B cell (primary cell): ENCODE results near the gene ATP8A1. TPM values are rescaled to one million over a fixed set of nuclear protein-coding genes. Genes with fewer than 3 reads are reported as not detected.
A peak's percentile ranks its signal among the peaks of the same experiment; 100 is the strongest.

Experiments used
- ATAC-seq: fragments of 200-7000 bp; cut with Tn5 transposase; one replicate; pipeline ENCODE4 v1.10.0; 2021; ENCODE audit warnings: low read depth, mild to moderate bottlenecking, moderate number of reproducible peaks, moderate library complexity
- CTCF ChIA-PET: fragments of 350-600 bp; sonication (Branson Sonifier 250); formaldehyde crosslinking; loops from one replicate; lab custom pipeline; 2021; ENCODE audit warnings: antibody characterized with exemption, inconsistent platforms; lab: Charles Lee
- POLR2A ChIA-PET: fragments of 350-600 bp; sonication (Branson Sonifier 250); formaldehyde crosslinking; loops from one replicate; lab custom pipeline; 2021; ENCODE audit warnings: antibody characterized with exemption; lab: Charles Lee
- DNase-seq: peaks from one replicate; pipeline ENCODE4 v3.0.0; 2013
- H2AFZ ChIP-seq: 2 replicates; pipeline ENCODE4 v1.6.1; 2012; ENCODE audit warnings: mild to moderate bottlenecking, low read depth, low read length; ENCODE audit not compliant: insufficient read depth, poor library complexity, severe bottlenecking
- H3K27ac ChIP-seq, 2 donors: 1 replicate in 1 of 2; 2 replicates in 1 of 2; pipeline ENCODE4 v1.5.1; 2012 to 2013; ENCODE audit warnings: low read length in 2 of 2, mild to moderate bottlenecking in 2 of 2, moderate library complexity in 1 of 2
- H3K27me3 ChIP-seq, 4 experiments: fragments of 200-600 bp in 1 of 4; sonication (generic) in 1 of 4; replicated peaks in 1 of 4; 1 replicate in 2 of 4; 2 replicates in 2 of 4; pipeline versions ENCODE4 v1.6.1 to v1.7.0; 2013 to 2016; ENCODE audit warnings: low read length in 3 of 4, mild to moderate bottlenecking in 2 of 4, mixed read lengths in 1 of 4, moderate library complexity in 1 of 4; ENCODE audit not compliant: insufficient read depth in 4 of 4, control insufficient read depth in 3 of 4; ENCODE audit errors: control extremely low read depth in 1 of 4
- H3K36me3 ChIP-seq, 2 experiments: replicated peaks in 1 of 2; 1 replicate in 1 of 2; 2 replicates in 1 of 2; pipeline versions ENCODE4 v1.6.1 to v1.7.1; 2013; ENCODE audit warnings: low read length in 1 of 2; ENCODE audit not compliant: insufficient read depth in 2 of 2, control insufficient read depth in 1 of 2; ENCODE audit errors: control extremely low read depth in 1 of 2, extremely low read depth in 1 of 2
- H3K4me1 ChIP-seq, 2 donors: fragments of 200-600 bp in 1 of 2; sonication (generic) in 1 of 2; 1 replicate in 1 of 2; 2 replicates in 1 of 2; pipeline versions ENCODE4 v1.5.1 to v1.6.1; 2013 to 2017; ENCODE audit warnings: low read length in 2 of 2; ENCODE audit not compliant: control insufficient read depth in 2 of 2, insufficient read depth in 2 of 2
- H3K4me2 ChIP-seq: replicated peaks from 2 replicates; pipeline ENCODE3; 2012; ENCODE audit warnings: mild to moderate bottlenecking, low read depth, low read length; ENCODE audit not compliant: poor library complexity, severe bottlenecking
- H3K4me3 ChIP-seq, 5 experiments: fragments of 200-600 bp in 1 of 5; sonication (generic) in 1 of 5; 1 replicate in 3 of 5; 2 replicates in 2 of 5; pipeline versions ENCODE4 v1.5.1 to v1.7.0; 2011 to 2016; ENCODE audit warnings: low read length in 4 of 5, mild to moderate bottlenecking in 4 of 5, low read depth in 2 of 5, control low read depth in 1 of 5, moderate library complexity in 1 of 5; ENCODE audit not compliant: insufficient read depth in 1 of 5; ENCODE audit errors: control extremely low read depth in 1 of 5, extremely low read depth in 1 of 5
- H3K79me2 ChIP-seq: fragments of 200-600 bp; sonication (generic); one replicate; pipeline ENCODE4 v1.6.0; 2016; ENCODE audit warnings: low read length; ENCODE audit not compliant: control insufficient read depth, insufficient read depth
- H3K9ac ChIP-seq: fragments of 200-600 bp; sonication (generic); 2 replicates; pipeline ENCODE4 v1.6.1; 2017; ENCODE audit warnings: mild to moderate bottlenecking, low read length, moderate library complexity
- H3K9me3 ChIP-seq, 3 donors: one replicate each; pipeline versions ENCODE4 v1.6.1 to v1.7.1; 2013; ENCODE audit warnings: low read length in 2 of 3; ENCODE audit not compliant: control insufficient read depth in 2 of 3, insufficient read depth in 1 of 3; ENCODE audit errors: control extremely low read depth in 1 of 3
- H4K20me1 ChIP-seq: 2 replicates; pipeline ENCODE4 v1.6.0; 2012; ENCODE audit warnings: mild to moderate bottlenecking, low read length; ENCODE audit not compliant: insufficient read depth, control insufficient read depth, poor library complexity, severe bottlenecking
- H3K27ac Mint-ChIP-seq: one replicate; pipeline ENCODE4 v1.8.0; 2021; ENCODE audit warnings: mixed read lengths
- H3K27me3 Mint-ChIP-seq: one replicate; pipeline ENCODE4 v1.8.0; 2021; ENCODE audit warnings: mixed read lengths
- H3K4me1 Mint-ChIP-seq: one replicate; pipeline ENCODE4 v1.8.0; 2021; ENCODE audit warnings: mixed read lengths
- H3K4me3 Mint-ChIP-seq: one replicate; pipeline ENCODE4 v1.8.0; 2021; ENCODE audit warnings: mixed read lengths
- H3K9me3 Mint-ChIP-seq: one replicate; pipeline ENCODE4 v1.8.0; 2022; ENCODE audit warnings: mixed read lengths; ENCODE audit not compliant: insufficient read depth
- EZH2 ChIP-seq: IDR thresholded peaks from 2 replicates; pipeline ENCODE4 v1.6.1; 2012; ENCODE audit warnings: borderline replicate concordance, low read depth, mild to moderate bottlenecking, moderate library complexity, low read length; ENCODE audit not compliant: insufficient read depth, poor library complexity, severe bottlenecking
- WGBS: methylation state at CpG from one replicate; pipeline ENCODE4 v1.1.5; 2013; ENCODE audit warnings: missing lambda C conversion rate; ENCODE audit not compliant: insufficient coverage; 5-methylcytosine and 5-hydroxymethylcytosine counted together
- intact Hi-C: fragments of 100-400 bp; cut with micrococcal nuclease; formaldehyde crosslinking; loops from one replicate; pipeline ENCODE4 v1.10.0; 2022
- polyA plus RNA-seq: library from polyadenylated mRNA; depleted of rRNA; stranded (reverse); fragments of >200 nt; gene quantifications from 2 replicates; pipeline ENCODE4 v1.2.3, GENCODE V29; 2012
- total RNA-seq, 2 donors: library from RNA; stranded (reverse); fragments of 120-200 nt in 1 of 2; gene quantifications; 1 replicate in 1 of 2; 2 replicates in 1 of 2; pipeline versions ENCODE4 v1.2.3 to v1.2.4, GENCODE V29; 2013 to 2022
- TF ChIP-seq, protein P1 (sequence below): fragments of 200-600 bp; IDR thresholded peaks from one replicate; pipeline ENCODE4 v1.8.0; 2022; ENCODE audit warnings: antibody characterized with exemption, mild to moderate bottlenecking

ATP8A1 gene
- total and polyA plus RNA-seq, 2 donors (not counting 1 experiment from before 2014, with no cell fraction given), result 28.7 to 51.8 TPM

DNA sequence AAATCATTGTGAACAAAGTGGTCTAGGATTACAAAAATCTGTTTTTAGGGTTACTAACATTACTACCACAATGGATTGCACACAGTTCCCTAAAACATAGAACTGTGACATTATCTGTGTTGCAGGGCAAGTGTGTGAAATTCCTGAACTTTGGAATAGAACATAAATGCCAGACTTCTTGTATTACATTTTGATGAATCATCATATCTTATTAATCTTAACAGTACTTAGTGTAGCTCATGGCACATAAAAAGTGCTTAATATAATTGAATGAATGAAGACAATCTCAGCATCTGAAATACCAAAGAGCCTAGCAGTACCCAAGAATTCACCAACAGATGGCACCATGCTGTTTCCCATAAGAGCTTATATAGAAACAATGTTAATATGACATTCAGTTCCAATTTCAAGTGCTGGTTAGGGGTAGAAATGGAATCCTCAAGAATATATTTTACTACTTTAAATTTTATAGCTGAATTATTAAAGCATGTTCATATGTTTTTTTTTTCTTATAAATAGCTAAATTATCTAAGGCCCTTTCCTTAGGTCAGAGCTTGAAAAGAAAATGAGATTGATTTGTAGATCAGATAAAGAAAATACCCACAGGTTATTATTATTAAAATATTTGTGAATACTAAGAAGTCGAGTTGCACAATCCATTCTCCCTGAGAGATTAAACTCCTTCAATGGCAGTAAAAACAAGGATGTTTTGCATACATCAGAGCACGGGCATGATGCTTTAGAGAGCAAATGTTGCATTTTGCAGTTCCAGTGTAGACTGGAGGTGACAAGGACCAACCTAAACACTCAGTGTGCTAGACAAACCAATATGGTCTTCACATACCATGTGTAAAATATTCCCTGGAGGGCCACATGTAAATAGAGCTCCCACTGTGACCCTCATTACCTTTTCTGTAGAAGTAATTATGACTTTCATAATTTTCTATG, 285.3 kb downstream of the ATP8A1 start:
- Mint-ChIP-seq H3K27me3 (peaks cover 15% of the 10 kb centered on the region), H3K4me1 (no peaks in the 10 kb centered on the region), H3K4me3 (no peak overlapping the region), H3K27ac (no peak overlapping the region), H3K9me3 (no peaks in the 10 kb centered on the region)
- TF ChIP-seq, protein P1, sequence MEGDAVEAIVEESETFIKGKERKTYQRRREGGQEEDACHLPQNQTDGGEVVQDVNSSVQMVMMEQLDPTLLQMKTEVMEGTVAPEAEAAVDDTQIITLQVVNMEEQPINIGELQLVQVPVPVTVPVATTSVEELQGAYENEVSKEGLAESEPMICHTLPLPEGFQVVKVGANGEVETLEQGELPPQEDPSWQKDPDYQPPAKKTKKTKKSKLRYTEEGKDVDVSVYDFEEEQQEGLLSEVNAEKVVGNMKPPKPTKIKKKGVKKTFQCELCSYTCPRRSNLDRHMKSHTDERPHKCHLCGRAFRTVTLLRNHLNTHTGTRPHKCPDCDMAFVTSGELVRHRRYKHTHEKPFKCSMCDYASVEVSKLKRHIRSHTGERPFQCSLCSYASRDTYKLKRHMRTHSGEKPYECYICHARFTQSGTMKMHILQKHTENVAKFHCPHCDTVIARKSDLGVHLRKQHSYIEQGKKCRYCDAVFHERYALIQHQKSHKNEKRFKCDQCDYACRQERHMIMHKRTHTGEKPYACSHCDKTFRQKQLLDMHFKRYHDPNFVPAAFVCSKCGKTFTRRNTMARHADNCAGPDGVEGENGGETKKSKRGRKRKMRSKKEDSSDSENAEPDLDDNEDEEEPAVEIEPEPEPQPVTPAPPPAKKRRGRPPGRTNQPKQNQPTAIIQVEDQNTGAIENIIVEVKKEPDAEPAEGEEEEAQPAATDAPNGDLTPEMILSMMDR, result peak; percentile 56
- no peak for TF ChIP-seq EZH2
- H3K4me3 ChIP-seq, result no peak overlapping the region
- H3K36me3 ChIP-seq, result no peaks in the 10 kb centered on the region
- ChIA-PET POLR2A (no interaction called here), CTCF (interaction anchor here (1.0 to 3.8 kb wide), 8 partner anchors 26 to 414 kb away, joined by 3 to 43 read pairs (median 4); partner anchors contain the start of gene SHISA3)
- no peak overlapping the region for H3K27ac ChIP-seq
- ATAC-seq (no peak), DNase-seq (peak; percentile 31)
- no peak overlapping the region for H2AFZ ChIP-seq
- intact Hi-C loops, result no loop called here
- no peaks in the 10 kb centered on the region for H3K4me1 ChIP-seq
- no peaks in the 10 kb centered on the region for H3K79me2 ChIP-seq
- peaks cover 0 to 5% (median 0%) of the 10 kb centered on the region in 4 experiments for H3K27me3 ChIP-seq
- no CpG with 5 or more reads among the region's 2 CpGs for WGBS
- H3K4me2 ChIP-seq, result no peak overlapping the region
- H4K20me1 ChIP-seq, result no peaks in the 10 kb centered on the region
- H3K9ac ChIP-seq, result no peak overlapping the region
- peaks cover 0 to 6% (median 0%) of the 10 kb centered on the region in 3 donors for H3K9me3 ChIP-seq

DNA sequence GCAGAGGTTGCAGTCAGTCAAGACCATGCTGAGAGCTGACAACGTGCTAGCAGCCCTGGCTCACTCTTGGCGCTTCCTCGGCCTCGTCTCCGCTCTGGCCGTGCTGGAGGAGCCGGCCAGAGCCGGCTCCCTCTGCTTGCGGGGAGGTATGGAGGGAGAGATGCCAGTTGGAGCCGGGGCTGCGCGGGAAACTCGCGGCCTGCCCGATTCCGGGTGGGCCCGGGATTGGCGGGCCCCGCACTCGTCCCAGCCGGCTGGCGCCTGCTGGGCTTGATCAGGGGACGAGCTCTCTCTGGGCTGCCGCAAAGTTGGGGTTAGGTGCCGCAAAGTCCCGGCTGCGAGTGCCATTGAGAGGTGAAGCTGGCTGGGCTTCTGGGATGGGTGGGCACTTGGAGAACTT, 287.4 kb downstream of the ATP8A1 start:
- intact Hi-C loops, result no loop called here
- Mint-ChIP-seq H3K9me3 (no peaks in the 10 kb centered on the region), H3K27me3 (peaks cover 7% of the 10 kb centered on the region), H3K4me1 (no peaks in the 10 kb centered on the region), H3K4me3 (no peak overlapping the region), H3K27ac (no peak overlapping the region)
- DNase-seq (no peak), ATAC-seq (no peak)
- Histone ChIP-seq H3K9ac (no peak overlapping the region), H3K27me3 (no peaks in the 10 kb centered on the region), H3K4me3 (no peak overlapping the region), H3K79me2 (no peaks in the 10 kb centered on the region), H3K4me1 (no peaks in the 10 kb centered on the region), H3K9me3 (peaks cover 0 to 6% (median 0%) of the 10 kb centered on the region in 3 donors), H3K36me3 (no peaks in the 10 kb centered on the region), H3K4me2 (no peak overlapping the region), H2AFZ (no peak overlapping the region), H3K27ac (no peak overlapping the region), H4K20me1 (no peaks in the 10 kb centered on the region)
- CTCF ChIA-PET, result interaction anchor here (1.1 to 3.8 kb wide), 4 partner anchors 33 to 336 kb away, joined by 3 to 43 read pairs (median 3); no protein-coding TSS in a partner anchor
- POLR2A ChIA-PET, result no interaction called here
- WGBS, result 96% methylated on average over 21 of the region's 27 CpGs
- TF ChIP-seq EZH2, result no peak
- TF ChIP-seq, protein P1, result no peak
